Pancreas (tissue), 10 donors: ENCODE data around the gene ST3GAL5. TPM values are rescaled to one million over a fixed set of nuclear protein-coding genes. Genes with fewer than 3 reads are reported as not detected.
"Not testable (repeated sequence)": the region's sequence is repeated elsewhere in the genome, so short reads cannot be mapped to it uniquely, and the experiment has no call there.

Experiments
- ATAC-seq, 4 donors: fragments of 200-7000 bp; cut with Tn5 transposase; one replicate each; pipeline versions ENCODE4 v1.8.0 to v1.9.1; 2020; ENCODE audit warnings: mild to moderate bottlenecking in 4 of 4, moderate library complexity in 4 of 4
- DNase-seq, 6 donors: peaks; one replicate each; pipeline ENCODE4 v3.0.0-alpha.2; 2020
- FAIRE-seq: peaks from 2 replicates; lab custom pipeline; 2012; peaks lifted over from hg19 to GRCh38; lab: Jason Lieb, UNC
- H3K27ac ChIP-seq, 4 donors: fragments of 200-600 bp; sonication (generic); 1 replicate in 3 of 4; 2 replicates in 1 of 4; pipeline versions ENCODE4 v1.5.0 to v1.8.0; 2020
- H3K27me3 ChIP-seq, 4 donors: fragments of 200-600 bp; one replicate each; pipeline ENCODE4 v1.8.0; 2021
- H3K36me3 ChIP-seq, 3 donors: fragments of 200-600 bp; sonication (generic) in 1 of 3; one replicate each; pipeline versions ENCODE4 v1.5.0 to v1.8.0; 2020 to 2021
- H3K4me1 ChIP-seq, 3 donors: fragments of 200-600 bp; one replicate each; pipeline ENCODE4 v1.8.0; 2021
- H3K4me3 ChIP-seq, 4 donors: fragments of 200-600 bp; sonication (generic) in 2 of 4; one replicate each; pipeline versions ENCODE4 v1.5.0 to v1.8.0; 2020 to 2021
- H3K9me3 ChIP-seq, 4 donors: fragments of 200-600 bp; one replicate each; pipeline ENCODE4 v1.8.0; 2021
- CTCF ChIP-seq, 4 donors: fragments of 200-600 bp; sonication (generic) in 3 of 4; IDR thresholded peaks; one replicate each; pipeline versions ENCODE4 v1.5.0 to v1.8.0; 2021; ENCODE audit warnings: antibody characterized with exemption in 4 of 4
- WGBS, 2 donors: extraction: QIAGEN DNeasy Blood & Tissue Kit; methylation state at CpG; one replicate each; pipeline ENCODE4 v1.1.7; 2013; 5-methylcytosine and 5-hydroxymethylcytosine counted together
- intact Hi-C, 3 donors: fragments of 100-400 bp; cut with DNase I; formaldehyde crosslinking; loops; one replicate each; pipeline versions ENCODE4 v1.11.1 to v1.14.2; 2022
- polyA plus RNA-seq, 2 donors: library from polyadenylated mRNA; stranded (reverse); fragments of 200-250 nt; gene quantifications; one replicate each; pipeline ENCODE4 v1.2.3, GENCODE V29; 2013
- total RNA-seq, 6 donors: library from RNA; stranded (reverse); fragmentation: NEBNext Ultra II Directional in 4 of 6; extraction: Animal tissue kit (Norgen Biotek cat#: 25700) in 4 of 6; gene quantifications; one replicate each; pipeline versions ENCODE4 v1.2.1 to v1.2.4, GENCODE V29; 2021 to 2023
- donor health status: healthy with polysubstance abuse.
- donor health status: DM: no; HTN: no; CAD: no; lungs with moderate emphysema.
- donor health status: DM: no; HTN: no; CAD: no.
- donor health status: control.
- donor health status: control.
- donor health status: Bipolar disorder and iron deficiency.
- donor health status: DM: yes; HTN: yes; CAD: no.
- donor health status: DM: no; HTN: no; CAD: no.
- donor health status: DM: no; HTN: no; CAD: no.
- donor health status: DM: yes; HTN: yes; CAD: no.

ST3GAL5 gene
- total and polyA plus RNA-seq, 8 donors = 4.4 to 14.5 (median 6.9) TPM

DNA sequence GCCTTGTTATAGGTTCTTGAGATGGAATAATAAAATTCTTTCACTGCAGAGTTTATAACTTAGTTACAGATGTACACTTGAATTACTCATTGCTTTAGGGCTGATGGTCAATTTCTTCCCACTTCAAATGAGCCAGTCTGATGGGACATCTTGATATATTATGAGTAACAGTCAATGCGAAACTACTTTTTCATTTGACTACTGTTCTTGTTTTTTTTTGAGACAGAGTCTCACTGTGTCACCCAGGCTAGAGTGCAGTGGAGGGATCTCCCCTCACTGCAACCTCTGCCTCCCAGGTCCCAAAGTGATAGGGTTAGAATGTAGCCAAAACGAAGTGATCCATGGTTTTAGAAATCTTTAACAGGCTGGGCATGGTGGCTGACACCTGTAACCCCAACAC, 57.1 kb downstream of the ST3GAL5 start:
- Histone ChIP-seq H3K4me3 (no peak overlapping the region), H3K36me3 (no peaks in the 10 kb centered on the region), H3K9me3 (no peaks in the 10 kb centered on the region), H3K4me1 (no peaks in the 10 kb centered on the region), H3K27me3 (no peaks in the 10 kb centered on the region), H3K27ac (no peak overlapping the region)
- no peak for DNase-seq
- ATAC-seq = no peak
- no peak for FAIRE-seq
- intact Hi-C loops = no loop called here
- WGBS, 2 donors = 73 to 86% methylated on average over 2 of the region's 2 CpGs
- no peak for TF ChIP-seq CTCF (IDR thresholded peaks at IDR 0.05)

DNA sequence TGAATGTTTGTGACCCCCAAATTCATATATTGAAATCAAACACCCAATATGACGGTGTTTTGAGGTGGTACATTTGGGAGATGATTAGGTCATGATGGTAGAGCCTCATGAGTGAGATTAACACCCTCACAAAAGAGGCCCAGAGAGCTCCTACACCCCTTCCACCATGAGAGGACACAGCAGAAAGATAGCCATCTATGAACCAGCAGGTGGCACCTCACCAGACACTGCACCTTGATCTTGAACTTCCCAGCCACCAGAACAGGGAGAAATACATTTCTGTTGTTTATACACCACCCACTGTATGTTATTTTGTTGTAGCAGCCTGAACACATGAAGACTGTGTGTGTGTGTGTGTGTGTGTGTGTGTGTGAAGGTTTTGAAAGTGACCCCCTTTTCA, 58.1 kb downstream of the ST3GAL5 start:
- H3K36me3 ChIP-seq = no peaks in the 10 kb centered on the region

DNA sequence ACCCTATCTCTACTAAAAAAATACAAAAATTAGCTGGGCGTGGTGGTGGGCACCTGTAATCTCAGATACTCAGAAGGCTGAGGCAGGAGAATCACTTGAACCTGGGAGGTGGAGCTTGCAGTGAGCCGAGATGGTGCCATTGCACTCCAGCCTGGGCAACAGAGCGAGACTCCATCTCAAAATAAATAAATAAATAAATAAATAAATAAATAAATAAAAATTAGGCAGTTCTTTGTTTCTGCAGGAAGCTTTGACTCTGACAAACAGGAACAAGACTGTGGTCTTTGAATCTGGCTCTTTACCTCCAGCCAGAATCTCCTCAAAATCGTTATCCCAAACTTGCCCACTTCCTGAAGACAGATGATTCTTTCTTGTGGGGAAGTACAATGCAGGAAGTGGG, 59.4 kb downstream of the ST3GAL5 start:
- not testable (repeated sequence) for FAIRE-seq, DNase-seq, H3K4me1 ChIP-seq, ATAC-seq, H3K27ac ChIP-seq, H3K36me3 ChIP-seq, H3K9me3 ChIP-seq, H3K4me3 ChIP-seq, H3K27me3 ChIP-seq
- WGBS, 2 donors = 85 to 89% methylated on average over 4 of the region's 4 CpGs
- intact Hi-C loops = loop anchor here in 2 of 3 donors (5.0 to 10.0 kb wide), 2 partner anchors 245 to 248 kb away; no protein-coding TSS in a partner anchor

More for the DNA sequence above, 58.1 kb downstream of the ST3GAL5 start:
- ATAC-seq = no peak
- no peak for FAIRE-seq
- intact Hi-C loops = no loop called here
- no peak overlapping the region for H3K4me3 ChIP-seq
- no peaks in the 10 kb centered on the region for H3K27me3 ChIP-seq
- no peaks in the 10 kb centered on the region for H3K9me3 ChIP-seq
- H3K4me1 ChIP-seq = no peaks in the 10 kb centered on the region
- H3K27ac ChIP-seq = no peak overlapping the region
- TF ChIP-seq CTCF (IDR thresholded peaks at IDR 0.05) = no peak
- 100% methylated on average over 1 of the region's 1 CpG for WGBS, 2 donors
- DNase-seq = no peak

GRCh38 chr2:85828725-85829124, 60.1 kb downstream of the ST3GAL5 start:
- 76 to 77% methylated on average over 7 of the region's 7 CpGs for WGBS, 2 donors
- no peak for TF ChIP-seq CTCF (IDR thresholded peaks at IDR 0.05)
- intact Hi-C loops = loop anchor here in 2 of 3 donors (5.0 to 10.0 kb wide), 2 partner anchors 246 to 249 kb away; no protein-coding TSS in a partner anchor
- ATAC-seq (no peak), DNase-seq (no peak), FAIRE-seq (no peak)
- Histone ChIP-seq H3K36me3 (no peaks in the 10 kb centered on the region), H3K27me3 (no peaks in the 10 kb centered on the region), H3K9me3 (no peaks in the 10 kb centered on the region), H3K4me3 (no peak overlapping the region), H3K27ac (no peak overlapping the region), H3K4me1 (no peaks in the 10 kb centered on the region)

- no peaks in the 10 kb centered on the region for H3K9me3 ChIP-seq
- H3K27me3 ChIP-seq = no peaks in the 10 kb centered on the region
- H3K27ac ChIP-seq = no peak overlapping the region
- no peaks in the 10 kb centered on the region for H3K4me1 ChIP-seq
- TF ChIP-seq CTCF (IDR thresholded peaks at IDR 0.05) = no peak
- peak in 2 of 4 donors; percentile 8 to 9 for ATAC-seq
- intact Hi-C loops = loop anchor here (2.0 to 10.0 kb wide), 3 partner anchors 247 to 253 kb away; no protein-coding TSS in a partner anchor
- WGBS, 2 donors = 64 to 67% methylated on average over 18 of the region's 18 CpGs
- DNase-seq = no peak
- no peak overlapping the region for H3K4me3 ChIP-seq
- no peak for FAIRE-seq
- H3K36me3 ChIP-seq = no peaks in the 10 kb centered on the region
Measured at GRCh38 chr2:85827879-85828569, 60.8 kb downstream of the ST3GAL5 start.
